22Rv1 (cell line): Measurements from ENCODE around the gene GAPDH.
A peak's percentile ranks its signal among the peaks of the same experiment; 100 is the strongest.
"Not testable (repeated sequence)": the region's sequence is repeated elsewhere in the genome, so short reads cannot be mapped to it uniquely, and the experiment has no call there.

ENCODE experiments used
- H3K27ac ChIP-seq: fragments of 450-650 bp; 2 replicates; pipeline ENCODE4 v1.5.1; 2017
- ZFX ChIP-seq: fragments of 450-650 bp; IDR thresholded peaks from 2 replicates; pipeline ENCODE4 v1.6.1; 2017; ENCODE audit warnings: antibody characterized with exemption, borderline replicate concordance
- TF ChIP-seq, protein P1 (sequence below): fragments of 450-650 bp; IDR thresholded peaks from 2 replicates; pipeline ENCODE4 v1.5.1; 2017; ENCODE audit warnings: mild to moderate bottlenecking

GAPDH gene

DNA sequence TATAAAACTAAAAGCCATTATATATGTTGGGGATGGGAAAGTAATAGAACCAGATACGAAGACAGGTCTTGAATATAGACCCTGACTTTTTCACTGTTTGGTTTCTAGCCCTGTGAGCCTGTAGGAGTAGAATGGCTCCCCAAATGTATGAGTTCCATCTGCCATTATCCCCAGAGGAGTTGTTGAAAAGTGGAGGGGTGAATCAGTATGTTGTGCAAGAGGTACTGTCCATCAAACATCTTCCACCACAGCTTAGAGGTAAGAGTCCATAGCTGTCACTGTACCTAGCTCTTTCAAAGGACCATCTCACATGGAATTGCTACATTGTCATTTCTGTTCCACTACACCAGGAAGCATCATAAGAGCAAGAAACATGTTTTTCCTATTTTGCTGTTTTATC lies 39.3 kb upstream of the GAPDH start:
- no peak for TF ChIP-seq ZFX
- TF ChIP-seq, protein P1, sequence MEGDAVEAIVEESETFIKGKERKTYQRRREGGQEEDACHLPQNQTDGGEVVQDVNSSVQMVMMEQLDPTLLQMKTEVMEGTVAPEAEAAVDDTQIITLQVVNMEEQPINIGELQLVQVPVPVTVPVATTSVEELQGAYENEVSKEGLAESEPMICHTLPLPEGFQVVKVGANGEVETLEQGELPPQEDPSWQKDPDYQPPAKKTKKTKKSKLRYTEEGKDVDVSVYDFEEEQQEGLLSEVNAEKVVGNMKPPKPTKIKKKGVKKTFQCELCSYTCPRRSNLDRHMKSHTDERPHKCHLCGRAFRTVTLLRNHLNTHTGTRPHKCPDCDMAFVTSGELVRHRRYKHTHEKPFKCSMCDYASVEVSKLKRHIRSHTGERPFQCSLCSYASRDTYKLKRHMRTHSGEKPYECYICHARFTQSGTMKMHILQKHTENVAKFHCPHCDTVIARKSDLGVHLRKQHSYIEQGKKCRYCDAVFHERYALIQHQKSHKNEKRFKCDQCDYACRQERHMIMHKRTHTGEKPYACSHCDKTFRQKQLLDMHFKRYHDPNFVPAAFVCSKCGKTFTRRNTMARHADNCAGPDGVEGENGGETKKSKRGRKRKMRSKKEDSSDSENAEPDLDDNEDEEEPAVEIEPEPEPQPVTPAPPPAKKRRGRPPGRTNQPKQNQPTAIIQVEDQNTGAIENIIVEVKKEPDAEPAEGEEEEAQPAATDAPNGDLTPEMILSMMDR: no peak
- H3K27ac ChIP-seq: peak overlapping the region; percentile 98

- not testable (repeated sequence) for H3K27ac ChIP-seq
These were observed 37.0 kb upstream of the GAPDH start for GRCh38 chr12:6497291-6497690.

DNA sequence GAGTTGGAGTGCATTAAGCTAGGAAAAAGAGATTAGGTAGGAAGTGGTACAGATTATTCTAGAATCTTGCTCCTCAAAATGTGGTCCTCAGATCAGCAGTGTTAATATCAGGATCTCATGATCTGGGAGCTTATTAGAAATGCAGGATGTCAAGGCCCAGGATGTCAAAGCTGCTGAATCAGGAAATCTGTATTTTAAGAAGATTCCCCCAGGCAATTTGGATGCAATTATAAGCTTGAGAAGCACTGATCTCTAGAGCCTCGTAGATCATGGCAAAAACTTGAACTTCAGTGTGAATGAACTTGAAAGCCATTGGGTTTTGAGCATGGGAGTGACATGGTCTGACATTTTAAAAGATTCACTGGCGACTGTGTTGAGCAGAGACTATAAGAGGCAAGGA lies 33.9 kb upstream of the GAPDH start:
- TF ChIP-seq, protein P1: no peak
- TF ChIP-seq ZFX: no peak
- H3K27ac ChIP-seq: no peak overlapping the region

DNA sequence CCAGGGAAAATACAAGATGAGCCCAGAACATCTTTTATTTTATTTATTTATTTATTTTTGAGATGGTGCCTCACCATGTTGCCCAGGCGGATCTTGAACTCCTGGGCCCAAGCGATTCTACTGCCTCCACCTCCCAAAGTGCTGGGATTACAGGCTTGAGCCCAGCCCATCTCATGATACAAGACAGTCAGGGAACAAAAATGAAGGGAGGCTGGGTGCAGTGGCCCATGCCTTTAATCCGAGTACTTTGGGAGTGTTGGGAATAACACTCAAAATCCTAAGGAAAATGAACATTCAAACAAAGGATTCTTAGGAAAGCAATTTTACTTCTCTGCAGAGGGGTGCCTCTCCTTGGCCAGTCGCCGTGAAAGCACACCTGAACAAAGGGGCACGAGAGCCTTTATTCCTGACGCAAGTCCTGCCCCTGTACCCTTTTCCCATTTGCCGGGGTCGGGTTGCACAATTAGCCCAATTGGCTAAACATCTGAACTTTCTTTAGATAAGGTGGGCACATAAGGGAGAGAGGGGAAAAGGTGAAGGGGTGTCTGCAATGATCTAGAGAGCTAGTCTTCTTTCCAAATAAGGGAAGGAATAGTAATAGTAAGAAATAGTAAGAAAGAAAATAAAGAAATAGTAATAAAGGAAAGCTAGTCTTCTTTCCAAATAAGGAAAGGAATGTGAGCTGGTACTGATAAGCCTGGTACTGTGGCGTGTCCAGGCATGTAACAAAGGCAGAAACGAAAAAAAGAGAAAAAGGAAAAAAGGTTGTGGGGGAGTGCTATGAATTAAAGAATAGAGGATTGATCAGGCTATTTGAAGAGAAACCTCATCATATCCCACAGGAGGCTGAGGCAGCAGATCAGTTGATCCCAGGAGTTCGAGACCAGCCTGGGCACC lies 27.0 kb upstream of the GAPDH start:
- TF ChIP-seq ZFX: no peak
- TF ChIP-seq, protein P1: no peak
- peak overlapping the region; percentile 31; the same call in 1 of the 2 replicates for H3K27ac ChIP-seq

DNA sequence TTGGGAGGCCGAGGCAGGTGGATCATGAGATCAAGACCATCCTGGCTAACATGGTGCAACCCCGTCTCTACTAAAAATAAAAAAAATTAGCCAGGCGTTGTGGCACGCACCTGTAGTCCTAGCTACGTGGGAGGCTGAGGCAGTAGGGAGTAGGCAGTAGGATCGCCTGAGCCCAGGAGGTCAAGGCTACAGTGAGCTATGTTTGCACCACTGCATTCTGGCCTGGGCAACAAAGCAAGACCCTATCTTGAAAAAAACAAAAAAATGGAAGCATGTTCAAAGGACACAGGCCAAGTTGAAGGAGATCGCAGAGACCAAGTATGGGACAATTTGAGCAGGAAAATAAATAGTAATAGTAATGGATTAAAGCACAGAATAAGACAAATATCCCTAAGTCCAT lies 26.2 kb upstream of the GAPDH start:
- H3K27ac ChIP-seq: peak overlapping the region; percentile 31; the same call in 1 of the 2 replicates
- TF ChIP-seq, protein P1: no peak
- no peak for TF ChIP-seq ZFX

GRCh38 chr12:6520186-6520585 lies 14.1 kb upstream of the GAPDH start:
- TF ChIP-seq, protein P1: no peak
- no peak for TF ChIP-seq ZFX
- H3K27ac ChIP-seq: no peak overlapping the region

- no peak overlapping the region for H3K27ac ChIP-seq
- TF ChIP-seq, protein P1: no peak
- no peak for TF ChIP-seq ZFX
These were observed 12.1 kb upstream of the GAPDH start for GRCh38 chr12:6522193-6522592.
